ENCODE measurements around the gene ATP9B.

DNA sequence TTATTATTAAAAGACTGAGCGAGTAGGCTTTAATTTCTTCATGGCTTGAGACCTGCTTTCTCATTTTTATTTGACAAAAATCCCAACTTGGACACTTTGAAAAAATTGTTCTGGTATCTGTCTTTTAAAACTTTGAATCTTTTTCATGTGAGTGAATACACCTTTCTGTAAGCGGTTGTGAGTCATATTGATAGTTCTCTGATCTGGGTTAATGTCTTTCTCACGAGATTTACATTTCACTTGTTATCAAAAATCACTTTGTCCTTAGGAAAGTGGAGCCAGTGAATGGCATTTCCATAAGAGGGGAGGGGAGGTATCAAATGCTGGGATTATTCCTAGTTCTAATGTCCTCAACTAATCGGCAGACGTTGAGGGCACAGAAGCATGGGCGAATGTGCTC is 36.3 kb downstream of the ATP9B start:
- TF ChIP-seq, protein P1, sequence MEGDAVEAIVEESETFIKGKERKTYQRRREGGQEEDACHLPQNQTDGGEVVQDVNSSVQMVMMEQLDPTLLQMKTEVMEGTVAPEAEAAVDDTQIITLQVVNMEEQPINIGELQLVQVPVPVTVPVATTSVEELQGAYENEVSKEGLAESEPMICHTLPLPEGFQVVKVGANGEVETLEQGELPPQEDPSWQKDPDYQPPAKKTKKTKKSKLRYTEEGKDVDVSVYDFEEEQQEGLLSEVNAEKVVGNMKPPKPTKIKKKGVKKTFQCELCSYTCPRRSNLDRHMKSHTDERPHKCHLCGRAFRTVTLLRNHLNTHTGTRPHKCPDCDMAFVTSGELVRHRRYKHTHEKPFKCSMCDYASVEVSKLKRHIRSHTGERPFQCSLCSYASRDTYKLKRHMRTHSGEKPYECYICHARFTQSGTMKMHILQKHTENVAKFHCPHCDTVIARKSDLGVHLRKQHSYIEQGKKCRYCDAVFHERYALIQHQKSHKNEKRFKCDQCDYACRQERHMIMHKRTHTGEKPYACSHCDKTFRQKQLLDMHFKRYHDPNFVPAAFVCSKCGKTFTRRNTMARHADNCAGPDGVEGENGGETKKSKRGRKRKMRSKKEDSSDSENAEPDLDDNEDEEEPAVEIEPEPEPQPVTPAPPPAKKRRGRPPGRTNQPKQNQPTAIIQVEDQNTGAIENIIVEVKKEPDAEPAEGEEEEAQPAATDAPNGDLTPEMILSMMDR (IDR thresholded peaks at IDR 0.05), result no peak
- no peak for TF ChIP-seq POLR2A (IDR thresholded peaks at IDR 0.05)
